HG03378 (cell line): ENCODE data around the gene PIK3CD.

Experiments used
- ATAC-seq: cut with Tn5 transposase; IDR thresholded peaks from one replicate; pipeline ENCODE4 v1.9.1; 2021; ENCODE audit warnings: mild to moderate bottlenecking, moderate library complexity; ENCODE audit not compliant: unreplicated experiment

PIK3CD gene

DNA sequence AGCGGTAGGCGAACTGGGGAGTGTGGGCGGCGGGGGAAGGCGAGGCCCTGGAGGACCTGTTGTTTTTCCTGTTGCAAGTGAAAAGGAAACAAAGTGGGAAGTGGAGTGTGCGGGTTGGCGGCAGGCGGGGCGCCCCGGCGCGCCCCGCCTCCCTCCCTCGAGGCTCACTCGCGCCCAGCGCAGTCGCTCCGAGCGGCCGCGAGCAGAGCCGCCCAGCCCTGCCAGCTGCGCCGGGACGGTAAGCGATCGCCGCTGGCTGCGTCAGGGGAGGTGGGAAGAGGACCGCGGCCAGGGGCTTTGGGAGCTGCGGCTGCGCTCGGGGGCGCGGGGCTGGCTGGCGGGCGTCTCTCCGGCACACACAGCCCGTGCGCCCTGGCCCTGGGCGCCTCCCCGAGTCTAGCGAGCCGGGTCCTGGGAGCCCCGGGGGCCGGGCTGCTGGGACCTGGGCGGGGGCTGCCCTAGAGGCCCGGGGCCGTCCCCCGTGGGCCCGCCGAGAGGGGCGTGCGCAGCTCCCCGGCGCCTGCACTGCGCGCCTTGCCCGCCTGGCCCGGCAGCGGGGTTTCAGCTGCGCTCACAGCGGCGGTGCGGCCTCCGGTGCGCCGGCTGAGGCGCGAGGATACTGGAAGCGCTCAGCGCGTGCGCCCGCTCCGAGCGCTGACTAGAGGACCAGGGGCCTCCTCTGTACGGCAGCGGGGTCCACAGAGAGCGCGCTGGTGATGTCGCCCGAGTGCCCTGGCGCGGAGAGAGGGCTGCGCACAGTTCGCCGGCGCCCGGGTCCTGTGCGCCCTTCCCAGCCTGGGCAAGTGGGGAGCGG, at the start of gene PIK3CD:
Gene PIK3CD, plus strand, starts transcription at position 167 of the 814 bp plus-strand sequence. CDS start 58,725 bp downstream, outside the sequence.
- no peak for ATAC-seq

DNA sequence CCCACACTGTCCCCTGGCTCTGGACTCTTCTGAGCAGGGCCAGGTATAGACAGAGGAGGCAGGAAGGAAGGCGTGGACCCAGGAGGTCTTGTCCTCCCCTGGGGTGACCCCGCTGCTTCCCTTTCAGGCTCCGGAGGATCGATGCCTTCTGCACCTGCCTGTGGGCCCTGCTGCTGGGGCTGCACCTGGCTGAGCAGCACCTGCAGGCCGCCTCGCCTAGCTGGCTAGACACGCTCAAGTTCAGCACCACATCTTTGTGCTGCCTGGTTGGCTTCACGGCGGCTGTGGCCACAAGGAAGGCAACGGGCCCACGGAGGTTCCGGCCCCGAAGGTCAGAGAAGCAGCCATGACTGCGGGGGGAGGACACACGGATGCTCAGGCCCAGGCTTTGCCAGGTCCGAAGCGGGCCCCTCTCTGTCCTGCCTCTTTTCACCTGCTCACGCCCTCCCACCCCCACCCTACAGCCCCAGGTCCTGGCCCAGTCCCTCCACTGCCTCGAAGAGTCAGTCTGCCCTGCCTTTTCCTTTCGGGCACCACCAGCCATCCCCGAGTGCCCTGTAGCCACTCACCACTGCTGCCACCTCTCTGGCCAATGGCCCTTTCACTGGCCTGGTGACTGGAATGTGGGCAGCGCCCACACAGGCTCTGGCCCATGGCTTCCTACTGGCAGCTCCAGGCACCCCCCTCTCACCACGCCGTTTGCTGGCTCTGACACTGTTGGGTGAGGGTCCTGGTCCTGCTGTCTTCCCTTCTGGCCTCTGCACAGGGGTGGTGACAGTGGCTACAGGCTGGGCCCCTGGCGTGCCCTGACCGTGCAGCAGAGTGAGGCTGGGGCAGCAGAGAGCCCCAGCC, 49.4 kb upstream of the PIK3CD start:
- no peak for ATAC-seq

- no peak for ATAC-seq
Observed at GRCh38 chr1:9602794-9603167, 48.8 kb upstream of the PIK3CD start.

- no peak for ATAC-seq
Observed at GRCh38 chr1:9603307-9603706, 48.2 kb upstream of the PIK3CD start.

DNA sequence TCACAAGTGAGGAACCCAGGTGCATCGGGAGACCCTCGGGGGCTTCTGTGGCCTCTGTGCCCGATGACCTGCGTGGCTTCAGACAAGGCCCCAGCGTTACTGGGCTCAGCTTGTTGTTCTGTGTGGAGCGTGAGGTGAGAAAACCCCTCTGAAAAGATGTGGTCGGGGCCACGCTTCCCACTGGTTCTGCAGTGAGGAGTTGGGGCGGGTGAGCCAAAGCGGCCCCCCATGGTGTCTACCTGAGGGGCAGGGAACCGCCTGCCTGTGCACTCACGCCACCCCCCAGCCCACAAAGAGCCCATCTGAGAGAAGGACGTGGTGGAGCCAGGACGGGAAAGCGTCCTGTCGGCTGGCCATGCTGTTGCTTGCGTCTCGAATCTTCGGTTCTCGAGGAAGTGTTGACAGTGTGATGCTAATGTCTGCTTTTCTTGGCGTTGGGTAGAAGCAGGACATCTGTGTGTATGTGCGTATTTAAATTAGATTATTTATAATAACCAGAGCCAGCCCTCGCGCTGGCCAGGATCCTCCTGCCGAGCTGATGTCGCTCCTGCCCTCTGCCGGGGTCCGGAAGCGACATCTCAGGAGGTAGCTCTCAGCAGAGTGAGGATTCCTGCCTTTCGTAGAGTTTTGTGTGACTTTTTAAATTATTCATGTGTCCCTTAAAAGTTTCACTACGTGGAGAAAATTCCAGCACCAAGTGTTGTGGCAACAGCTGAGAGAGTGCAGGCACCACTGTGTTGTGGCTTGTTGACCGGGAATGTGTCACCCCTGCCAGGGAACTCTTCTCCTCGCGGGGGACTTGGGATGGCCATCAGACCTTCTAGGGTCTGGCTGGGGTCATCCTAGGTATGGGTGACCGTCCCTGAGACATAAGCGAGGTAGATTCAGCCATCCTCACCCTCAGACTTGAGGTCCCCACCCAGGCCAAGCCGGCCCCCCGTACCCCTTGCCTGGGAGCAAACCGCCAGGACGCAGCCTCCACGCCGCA, 47.5 kb upstream of the PIK3CD start:
- no peak for ATAC-seq

DNA sequence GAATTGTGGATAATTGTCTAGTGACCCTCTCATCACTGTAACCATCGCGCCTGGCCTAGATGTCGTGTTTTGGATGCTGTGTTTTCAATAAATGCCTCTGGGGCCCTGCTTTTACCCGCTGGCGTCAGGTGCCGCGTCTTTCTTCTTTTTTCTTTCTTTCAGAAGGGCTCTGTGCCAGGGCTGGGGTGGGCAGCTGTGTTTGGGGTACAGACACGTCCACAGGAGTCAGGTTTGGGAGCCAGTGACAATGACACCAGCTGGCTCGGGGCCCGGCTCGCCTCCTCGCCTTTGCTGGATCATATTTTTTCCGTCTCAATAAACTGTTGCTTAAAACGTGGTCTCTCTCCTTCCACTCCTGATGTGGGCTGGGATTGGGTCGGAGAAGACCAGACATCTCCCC, 46.7 kb upstream of the PIK3CD start:
- ATAC-seq, result no peak

DNA sequence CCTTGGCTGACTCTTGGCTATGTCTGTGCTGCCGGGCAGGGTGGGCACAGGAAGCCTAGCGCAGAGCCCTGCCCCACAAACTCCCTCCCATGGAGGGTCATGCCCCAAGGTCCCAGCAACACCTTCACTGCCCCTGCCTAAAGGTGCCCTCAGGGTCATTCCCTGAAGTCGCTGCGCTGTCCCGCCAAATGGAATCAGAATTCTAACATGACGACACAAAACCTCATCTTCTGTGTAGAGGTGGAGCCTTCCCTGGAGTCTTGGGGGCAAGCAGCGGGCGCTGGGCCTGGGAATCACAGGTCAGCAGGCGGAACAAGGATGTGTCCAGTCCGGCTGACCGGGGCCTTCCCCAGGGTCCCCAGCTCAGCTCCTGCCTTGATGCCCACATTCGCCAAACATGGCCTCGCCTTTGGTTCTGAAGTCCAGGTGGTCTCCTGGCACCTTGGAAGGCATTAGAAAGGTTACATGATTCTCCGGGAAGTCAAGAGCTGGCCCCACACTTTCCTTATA, 45.5 kb upstream of the PIK3CD start:
- no peak for ATAC-seq

- ATAC-seq, result no peak
Observed at GRCh38 chr1:9606458-9606857, 45.1 kb upstream of the PIK3CD start.

DNA sequence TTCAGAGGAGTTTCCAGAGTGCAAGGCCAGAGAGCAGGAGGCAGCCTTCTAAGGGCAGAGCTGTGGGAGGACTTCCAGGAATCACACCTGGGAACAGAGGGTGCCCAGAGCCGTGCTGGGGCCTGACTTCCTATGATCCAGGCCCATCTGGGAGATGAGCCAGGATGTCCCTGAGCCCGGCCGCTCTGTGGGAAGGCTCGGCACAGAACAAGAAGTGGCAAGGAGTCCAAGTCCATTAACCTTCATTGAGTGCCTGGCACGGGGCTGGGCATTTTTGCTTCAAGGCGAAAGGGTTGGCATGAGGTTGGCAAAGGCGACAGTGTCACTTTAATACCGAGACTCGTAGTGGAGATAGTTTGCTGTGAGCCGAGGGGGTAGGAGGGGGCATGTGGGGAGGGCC, 44.6 kb upstream of the PIK3CD start:
- no peak for ATAC-seq

DNA sequence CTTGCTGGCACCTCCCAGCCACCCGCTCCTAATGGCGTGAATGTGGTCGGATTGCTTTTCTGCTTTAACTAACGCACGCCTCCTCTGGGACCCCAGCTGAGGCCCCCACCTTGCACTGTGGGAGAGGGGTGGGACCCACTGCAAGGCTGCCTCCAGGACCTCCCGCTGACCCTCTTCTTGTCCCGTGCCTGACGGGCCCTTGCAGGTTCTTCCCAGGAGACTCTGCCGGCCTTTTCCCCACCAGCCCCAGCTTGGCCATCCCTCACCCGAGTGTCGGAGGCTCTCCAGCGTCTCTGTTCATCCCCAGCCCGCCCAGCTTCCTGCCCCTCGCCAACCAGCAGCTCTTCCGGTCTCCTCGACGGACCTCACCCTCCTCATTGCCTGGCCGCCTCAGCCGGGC, 44.2 kb upstream of the PIK3CD start:
- ATAC-seq, result no peak

- ATAC-seq, result no peak
Observed at GRCh38 chr1:9609998-9610397, 41.5 kb upstream of the PIK3CD start.

DNA sequence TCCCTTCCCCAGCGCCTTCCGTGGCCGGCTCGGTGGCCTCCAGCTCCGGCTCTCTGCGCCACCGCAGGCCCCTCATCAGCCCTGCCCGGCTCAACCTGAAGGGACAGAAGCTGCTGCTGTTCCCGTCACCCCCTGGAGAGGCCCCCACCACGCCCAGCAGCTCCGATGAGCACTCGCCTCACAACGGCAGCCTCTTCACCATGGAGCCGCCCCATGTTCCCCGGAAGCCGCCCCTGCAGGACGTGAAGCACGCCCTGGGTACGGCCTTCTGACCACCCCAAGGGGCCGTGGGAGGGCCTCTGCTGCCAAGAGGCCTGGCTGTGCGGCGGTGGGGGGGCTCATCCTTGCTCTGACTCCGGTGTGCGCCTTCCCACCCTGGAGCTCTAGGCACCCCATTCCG, 41.0 kb upstream of the PIK3CD start:
- ATAC-seq, result no peak

DNA sequence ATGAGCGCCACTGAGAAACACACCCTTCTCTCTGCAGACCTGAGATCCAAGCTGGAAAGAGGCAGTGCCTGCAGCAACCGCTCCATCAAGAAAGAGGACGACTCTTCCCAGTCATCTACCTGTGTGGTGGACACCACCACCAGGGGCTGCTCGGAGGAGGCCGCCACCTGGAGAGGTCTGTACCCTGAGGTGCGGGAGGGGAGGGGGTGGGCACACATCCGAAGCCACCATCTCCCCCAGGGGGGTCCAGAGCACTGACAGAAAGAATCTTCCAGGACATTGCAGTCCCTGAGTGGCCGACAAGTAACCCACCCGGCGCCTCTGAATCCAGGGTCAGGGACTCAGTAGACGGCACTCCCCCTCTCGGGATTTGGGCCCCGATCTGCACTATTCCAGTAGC, 39.8 kb upstream of the PIK3CD start:
- ATAC-seq, result no peak

GRCh38 chr1:9612162-9612845, 39.2 kb upstream of the PIK3CD start:
- no peak for ATAC-seq

DNA sequence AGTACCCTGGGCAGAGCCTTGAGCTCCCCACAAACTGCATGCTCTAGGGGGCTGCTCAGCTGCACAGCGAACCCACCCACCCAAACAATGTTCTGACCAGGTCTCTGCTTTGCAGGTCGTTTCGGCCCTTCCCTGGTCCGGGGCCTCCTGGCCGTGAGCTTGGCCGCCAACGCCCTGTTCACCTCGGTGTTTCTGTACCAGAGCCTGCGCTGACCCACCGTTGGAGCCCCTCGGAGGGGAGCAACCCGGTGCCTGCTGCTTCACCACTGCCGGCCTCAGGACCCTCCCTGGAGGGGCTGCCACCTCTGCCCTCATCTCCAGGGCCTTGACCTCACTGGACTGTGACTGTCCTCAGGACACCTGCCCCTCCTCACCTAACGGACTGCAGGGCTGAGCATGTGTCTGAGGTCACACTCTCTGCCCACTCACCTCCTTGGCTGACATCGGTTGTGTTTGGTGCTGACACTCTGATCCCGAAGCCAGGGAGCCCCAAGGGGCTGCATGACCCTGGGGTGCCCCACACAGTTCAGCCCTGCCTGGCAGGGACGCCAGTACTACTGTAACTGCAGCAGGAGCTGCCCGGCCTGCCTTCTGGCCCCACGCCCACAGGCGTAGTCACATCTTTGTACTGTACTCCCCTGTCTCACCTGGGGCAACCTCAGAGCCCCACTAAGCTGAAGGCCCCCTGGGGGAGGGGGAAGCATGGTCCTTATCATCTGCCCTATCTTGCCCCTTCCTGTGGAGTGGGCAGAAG, 38.5 kb upstream of the PIK3CD start:
- no peak for ATAC-seq

- ATAC-seq, result no peak
Observed at GRCh38 chr1:9613625-9614299, 37.8 kb upstream of the PIK3CD start.

DNA sequence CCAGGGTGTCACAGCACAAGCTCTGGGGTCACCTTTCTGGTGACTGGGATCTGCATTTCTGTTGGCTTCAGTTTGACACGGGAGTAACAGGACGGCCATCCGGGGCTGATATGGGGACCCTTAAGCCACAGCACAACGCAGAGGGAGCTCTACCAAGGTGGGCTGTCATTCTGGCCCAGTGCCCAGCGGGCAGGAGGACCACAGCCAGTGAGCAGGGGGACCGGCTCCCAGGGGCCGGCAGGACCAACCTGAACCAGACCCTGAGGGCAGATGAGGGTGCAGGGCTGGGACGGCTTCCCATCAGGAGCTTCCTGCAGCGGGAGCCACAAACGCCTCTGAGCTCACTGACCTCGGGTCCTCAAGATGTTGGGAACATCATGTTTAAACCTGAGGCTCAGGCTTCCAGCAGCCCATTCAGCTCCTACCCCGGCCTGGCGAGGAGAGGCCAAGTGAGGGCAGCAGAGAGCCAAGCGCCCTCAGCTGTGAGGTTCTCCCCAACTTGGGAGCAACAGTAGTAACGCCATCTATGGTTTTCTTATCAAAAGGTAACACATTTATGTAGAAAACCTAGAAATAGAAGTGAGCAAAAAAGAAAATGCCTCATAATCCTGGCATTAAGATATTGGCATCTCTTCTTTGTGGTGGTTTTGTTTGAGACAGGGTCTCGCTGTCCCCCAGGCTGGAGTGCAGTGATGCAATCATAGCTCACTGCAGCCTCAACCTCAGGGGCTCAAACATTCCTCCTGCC, 36.0 kb upstream of the PIK3CD start:
- no peak for ATAC-seq
